Stimulated activated CD4-positive, alpha-beta T cell treated with anti-CD3 and anti-CD28 coated beads, Interleukin-2, amount 100 ng/mL, for 24 hours (primary cell): ENCODE data around the gene NTN1.

Experiments
- DNase-seq, 2 donors: peaks; one replicate each; pipeline ENCODE4 v3.0.0-alpha.2; 2020

The NTN1 gene

DNA sequence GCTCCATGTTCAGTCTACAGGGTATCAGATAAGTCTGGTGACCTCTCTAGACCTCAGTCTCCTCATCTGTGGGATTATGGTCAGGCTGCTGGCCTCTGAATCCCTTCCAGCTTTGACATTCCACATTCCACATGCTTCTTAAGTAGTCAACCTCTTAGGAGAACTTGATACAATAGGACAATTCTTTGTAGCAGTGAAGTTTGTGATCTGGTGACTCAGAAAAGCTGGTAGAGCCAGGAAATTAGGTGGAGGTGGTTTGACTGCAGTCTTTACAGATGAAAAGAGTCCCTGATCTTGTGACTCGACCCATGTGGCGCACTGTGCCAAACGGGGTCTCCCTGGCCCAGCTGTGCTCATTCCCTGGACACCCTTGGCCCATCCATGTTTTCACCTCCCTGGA is 147.8 kb downstream of the NTN1 start:
- DNase-seq, result no peak

GRCh38 chr17:9170336-9170735 is 149.0 kb downstream of the NTN1 start:
- DNase-seq, result no peak

DNA sequence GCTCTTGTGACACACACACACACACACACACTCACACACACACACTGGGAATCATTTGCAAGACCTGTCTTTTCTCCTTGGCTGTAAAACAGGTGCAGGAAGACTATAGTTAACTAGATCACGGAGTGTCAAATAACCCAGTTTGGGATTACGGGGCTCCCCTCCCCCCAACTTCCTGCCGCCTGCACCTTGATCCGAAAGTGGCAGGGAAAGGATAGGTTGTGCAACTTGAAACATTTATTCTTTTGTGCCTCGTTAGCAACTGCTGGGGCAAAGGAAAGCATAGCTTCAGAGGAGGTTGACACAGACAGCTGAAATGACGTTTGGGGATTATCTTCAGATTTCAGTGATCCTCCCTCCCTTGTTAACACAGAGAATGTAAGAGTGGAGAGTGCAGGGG is 149.5 kb downstream of the NTN1 start:
- no peak for DNase-seq

DNA sequence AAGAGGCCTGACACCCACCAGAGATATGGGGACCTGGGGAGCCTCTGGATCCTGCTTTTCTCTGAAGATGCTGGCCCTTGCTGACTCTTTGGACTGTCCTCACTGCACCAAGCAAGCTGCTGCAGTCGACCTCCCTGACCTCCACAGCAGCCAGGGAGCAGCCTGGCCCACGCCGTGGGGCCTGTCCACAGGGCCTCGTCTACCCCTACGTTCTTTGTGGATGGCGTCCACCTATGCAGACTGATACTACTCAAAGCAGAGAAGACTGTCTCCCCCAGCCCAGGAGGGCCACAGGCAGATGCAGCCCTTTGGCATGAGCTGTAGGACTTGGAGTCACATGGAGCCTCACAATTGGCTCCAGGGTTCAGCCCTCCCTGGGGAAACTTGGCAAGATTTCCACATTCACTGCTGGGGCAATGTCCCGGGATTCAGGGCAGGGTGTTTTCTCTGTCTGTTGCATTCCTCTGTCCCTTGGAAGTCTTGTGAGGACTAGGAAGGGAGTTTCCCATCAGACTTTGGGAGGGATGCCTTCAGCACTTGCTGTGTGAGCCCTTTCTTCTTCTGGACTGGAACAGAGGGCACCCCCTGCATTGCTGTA is 152.2 kb downstream of the NTN1 start:
- DNase-seq, result no peak

DNA sequence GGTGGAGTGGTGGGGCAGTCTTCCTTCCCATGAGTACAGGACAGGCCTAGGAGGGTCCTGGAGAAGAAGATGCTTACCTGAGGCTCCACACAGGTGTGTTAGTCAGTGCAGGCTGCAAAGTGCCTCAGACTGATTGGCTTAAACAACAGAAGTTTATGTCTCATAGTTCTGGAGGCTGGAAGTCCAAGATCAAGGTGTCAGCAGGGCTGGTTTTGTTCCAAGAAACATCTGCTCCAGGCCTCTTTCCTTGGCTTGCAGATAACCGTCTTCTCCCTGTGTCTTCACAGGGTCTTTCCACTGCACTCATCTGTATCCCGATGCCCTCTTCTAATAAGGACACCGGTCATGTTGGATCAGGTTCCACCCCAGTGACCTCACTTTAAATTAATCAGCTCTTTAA is 153.0 kb downstream of the NTN1 start:
- DNase-seq, result no peak

DNA sequence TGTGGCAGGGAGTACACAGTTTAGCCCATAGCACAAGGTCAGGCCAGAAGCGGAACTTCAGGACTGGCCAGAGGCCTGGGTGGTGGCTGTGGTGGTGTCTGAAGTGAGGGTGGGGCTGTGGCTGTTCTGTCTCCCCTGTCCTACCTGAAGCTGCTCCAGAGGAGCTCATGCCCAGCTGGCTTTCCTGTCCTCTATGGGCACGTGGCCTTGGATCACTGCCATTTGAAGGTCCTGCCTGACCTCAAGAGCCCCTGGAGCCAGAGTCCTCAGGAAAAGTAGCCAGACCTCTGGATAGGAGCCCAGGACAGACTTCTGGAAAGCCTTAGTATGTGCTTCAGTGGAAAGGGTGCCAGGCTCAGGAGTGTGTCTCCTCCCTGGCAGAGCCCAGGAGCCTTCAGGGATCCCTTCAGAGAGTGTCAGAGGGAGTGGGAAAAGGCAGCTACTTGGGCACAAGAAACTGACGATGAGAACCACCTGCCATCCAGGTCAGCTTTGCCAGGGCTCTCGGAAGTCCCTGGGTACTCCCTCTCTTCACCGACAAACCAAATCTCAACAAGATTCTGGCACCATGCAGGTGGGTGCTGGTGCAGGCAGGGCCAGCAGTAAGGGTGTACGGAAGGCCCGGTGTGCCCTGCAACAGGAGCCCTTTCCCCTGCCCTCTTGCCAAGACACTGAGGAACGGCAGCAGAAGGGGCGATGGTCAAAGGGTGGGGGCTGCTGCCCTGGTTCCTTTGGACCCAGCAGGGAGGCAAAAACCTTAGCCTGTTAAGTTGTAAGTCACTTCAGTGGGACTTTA is 153.7 kb downstream of the NTN1 start:
- DNase-seq, result no peak

GRCh38 chr17:9175700-9176467 is 154.6 kb downstream of the NTN1 start:
- DNase-seq, result no peak

- no peak for DNase-seq
These were observed 155.9 kb downstream of the NTN1 start for GRCh38 chr17:9177212-9177611.

- no peak for DNase-seq
These were observed 157.0 kb downstream of the NTN1 start for GRCh38 chr17:9178319-9178718.

DNA sequence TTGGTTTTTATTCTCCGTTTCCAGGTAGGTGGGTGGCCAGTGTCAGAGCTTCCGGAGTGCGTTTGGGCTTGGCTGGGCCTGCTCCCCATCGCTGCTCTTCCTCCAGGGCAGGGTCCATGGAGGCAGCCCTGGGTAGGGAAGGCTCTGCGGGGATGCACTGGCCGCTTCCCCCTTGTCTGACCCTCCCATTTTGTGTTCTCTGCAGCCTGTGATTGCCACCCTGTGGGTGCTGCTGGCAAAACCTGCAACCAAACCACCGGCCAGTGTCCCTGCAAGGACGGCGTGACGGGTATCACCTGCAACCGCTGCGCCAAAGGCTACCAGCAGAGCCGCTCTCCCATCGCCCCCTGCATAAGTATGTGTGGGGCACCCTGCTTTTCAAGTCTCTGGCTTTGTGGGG is 158.3 kb downstream of the NTN1 start:
- DNase-seq, result no peak

DNA sequence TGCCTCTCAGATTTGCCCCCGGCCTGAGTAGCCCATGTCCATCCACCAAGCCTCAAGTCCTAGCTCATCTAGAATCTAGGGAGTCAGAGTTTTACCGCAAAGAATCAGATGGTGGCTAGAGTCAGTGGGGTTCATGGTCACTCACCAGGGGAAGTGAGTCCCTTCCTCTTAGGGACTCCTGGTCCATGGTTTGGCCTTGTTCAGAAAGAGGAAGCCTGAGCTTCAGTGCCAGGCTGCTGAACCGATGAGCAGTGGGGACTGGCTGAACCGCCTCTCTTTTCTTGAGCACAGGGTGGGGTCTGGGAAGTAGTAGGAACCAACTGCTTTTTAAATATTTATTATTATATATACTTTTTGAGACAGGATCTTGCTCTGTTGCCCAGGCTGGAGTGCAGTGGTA is 160.3 kb downstream of the NTN1 start:
- no peak for DNase-seq

DNA sequence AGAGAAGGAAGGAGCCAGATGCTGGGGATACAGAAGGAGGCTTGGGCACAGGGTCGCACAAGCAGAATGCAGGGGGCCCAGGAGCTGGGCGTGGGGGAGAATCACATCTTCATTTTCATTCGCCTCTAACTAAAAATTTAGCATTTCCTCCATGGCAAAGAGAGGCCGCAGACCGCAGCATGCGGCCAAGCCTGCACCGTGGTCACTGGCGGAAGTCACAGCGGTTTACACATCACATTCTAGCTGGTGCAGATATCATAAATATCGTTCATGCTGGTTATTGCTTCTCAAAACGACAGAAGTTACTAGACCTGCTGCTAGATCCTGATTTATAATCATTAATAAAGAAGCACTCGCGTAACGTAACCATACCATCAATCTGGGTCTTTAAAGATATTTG is 162.0 kb downstream of the NTN1 start:
- no peak for DNase-seq

- DNase-seq, result no peak
These were observed 163.8 kb downstream of the NTN1 start for GRCh38 chr17:9185142-9185541.

- no peak for DNase-seq
These were observed 164.5 kb downstream of the NTN1 start for GRCh38 chr17:9185688-9186284.

- DNase-seq, result no peak
These were observed 166.5 kb downstream of the NTN1 start for GRCh38 chr17:9187828-9188227.

DNA sequence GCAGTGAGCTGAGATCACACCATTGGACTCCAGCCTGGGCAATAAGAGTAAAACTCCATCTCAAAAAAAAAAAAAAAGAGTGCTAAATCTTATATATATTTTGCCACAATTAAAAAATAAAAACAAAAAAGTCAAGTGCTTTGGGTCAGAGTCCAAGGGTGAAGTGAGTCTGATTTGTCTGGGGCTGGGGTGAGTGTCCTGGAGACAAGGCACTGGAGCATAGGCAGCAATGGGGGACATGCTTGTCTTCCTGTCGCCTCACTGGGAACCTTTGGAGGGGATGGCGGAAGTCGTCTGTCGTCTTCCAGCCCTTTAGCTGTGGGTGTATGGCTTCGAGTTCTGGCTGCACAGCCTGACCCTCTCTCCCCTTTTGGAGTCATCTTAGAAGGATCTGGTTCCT is 167.1 kb downstream of the NTN1 start:
- DNase-seq, result no peak

DNA sequence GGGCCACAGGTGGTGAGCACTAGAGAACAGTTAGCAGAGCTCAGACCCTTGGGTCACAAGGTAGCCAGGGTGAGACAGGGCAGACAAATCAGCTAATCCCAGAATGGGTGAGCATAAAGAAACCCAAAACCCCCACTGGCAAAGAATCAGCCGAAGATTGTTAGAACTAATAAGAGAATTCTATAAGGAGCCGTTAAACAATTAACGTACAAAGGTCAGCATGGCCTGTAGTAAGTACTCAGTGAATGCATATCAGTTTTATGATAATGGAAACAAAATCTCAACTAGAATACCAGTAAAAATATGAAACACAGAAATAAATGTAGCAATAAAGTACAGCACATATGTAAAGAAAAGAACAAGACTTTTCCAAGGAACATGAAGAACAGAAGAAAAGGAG is 168.6 kb downstream of the NTN1 start:
- DNase-seq, result no peak

GRCh38 chr17:9192010-9192409 is 170.7 kb downstream of the NTN1 start:
- no peak for DNase-seq

GRCh38 chr17:9195411-9195810 is 174.1 kb downstream of the NTN1 start:
- DNase-seq, result no peak

DNA sequence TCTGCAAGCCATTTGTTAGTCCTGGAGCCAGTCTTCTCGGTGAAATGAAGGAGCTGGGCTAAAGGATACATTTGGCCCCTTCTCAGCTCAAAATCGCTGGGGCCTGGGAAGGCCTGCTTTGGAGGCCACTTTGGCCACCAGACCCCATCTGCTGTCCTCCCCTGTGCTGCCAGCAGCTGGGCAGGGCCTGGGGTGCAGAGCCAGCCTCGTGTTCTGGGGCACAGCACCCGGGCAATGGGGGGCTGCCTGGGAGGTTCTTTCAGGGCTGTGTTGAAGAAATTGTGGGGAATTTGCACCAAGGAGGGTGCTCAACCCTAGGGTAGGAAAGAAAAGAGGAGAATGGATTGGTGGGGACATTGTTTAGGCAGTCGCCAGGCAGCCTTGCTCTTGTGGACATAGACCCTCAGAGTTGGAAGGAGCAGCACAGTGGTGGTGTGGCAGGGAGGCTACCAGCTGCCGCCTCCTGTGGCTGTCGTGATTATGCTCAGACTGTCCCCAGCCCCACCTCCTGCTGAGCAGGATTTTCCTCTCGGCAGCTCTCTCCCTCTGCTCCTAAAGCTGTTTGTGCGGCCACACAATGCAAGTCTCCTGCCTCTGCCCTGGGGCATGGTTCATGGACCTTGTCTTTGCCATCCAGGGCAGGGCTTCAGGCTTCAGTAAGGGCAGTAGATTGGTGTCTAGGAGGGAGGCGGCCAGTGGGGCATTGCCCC is 174.8 kb downstream of the NTN1 start:
- no peak for DNase-seq

DNA sequence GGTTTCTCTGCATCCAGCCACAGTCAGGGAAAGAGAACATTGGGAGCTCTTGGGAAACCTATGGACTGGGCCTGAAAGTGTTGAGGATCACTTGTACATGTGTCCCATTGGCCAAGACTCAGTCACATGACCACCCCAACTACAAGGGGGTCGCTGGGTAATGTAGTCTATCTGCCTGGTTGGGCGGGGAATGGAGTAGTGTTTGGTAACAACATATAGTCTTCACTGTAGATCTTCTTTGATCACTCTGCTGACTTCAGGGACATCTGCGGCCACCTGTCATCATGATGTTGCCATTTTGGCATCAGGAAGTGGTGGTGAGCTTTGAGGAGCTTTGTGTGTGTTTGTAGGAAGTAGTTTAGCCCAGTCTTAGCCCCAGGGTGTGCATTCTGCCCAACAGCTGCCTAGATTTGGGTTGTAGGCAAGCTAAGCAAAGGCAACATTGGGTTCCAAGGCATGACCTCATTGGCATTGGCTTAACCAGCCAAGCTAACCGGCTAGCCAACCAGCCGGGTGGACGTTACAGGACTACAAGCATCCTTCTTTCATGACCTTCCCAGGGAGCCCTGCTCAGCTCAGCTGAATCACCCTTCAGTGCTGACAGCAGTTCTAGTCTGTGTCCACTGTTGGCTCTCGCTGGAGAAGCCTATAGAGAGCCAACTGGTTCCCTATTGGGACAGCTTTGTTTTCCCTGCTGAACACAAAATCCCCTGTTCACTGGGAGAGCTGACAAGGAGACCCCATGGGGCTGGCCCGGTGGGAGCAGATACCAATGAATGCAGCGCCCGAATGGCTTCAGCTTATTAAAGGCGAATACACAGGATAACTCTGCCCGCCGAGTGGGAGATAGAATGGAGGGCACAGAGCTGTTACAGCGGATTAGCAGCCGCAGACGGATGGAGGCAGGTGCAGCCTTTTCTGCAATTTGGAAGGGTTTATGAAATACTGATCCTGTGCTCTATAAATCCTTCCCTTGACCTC is 178.6 kb downstream of the NTN1 start:
- DNase-seq, result no peak
